HEK293 (cell line): ENCODE results near the gene USP36.
A peak's percentile ranks its signal among the peaks of the same experiment; 100 is the strongest.

Experiments
- CTCF ChIA-PET: fragments of 350-600 bp; formaldehyde crosslinking; extraction: SDS; loops from one replicate; lab custom pipeline; 2021; ENCODE audit warnings: antibody characterized with exemption; lab: Yijun Ruan, JAX
- POLR2A ChIA-PET: fragments of 300-600 bp; formaldehyde crosslinking; extraction: SDS; loops from one replicate; lab custom pipeline; 2020; ENCODE audit warnings: antibody characterized with exemption, inconsistent platforms; lab: Yijun Ruan, JAX
- H3K27ac ChIP-seq: fragments of 200-500 bp; sonication (Bioruptor generic); 2 replicates; pipeline ENCODE4 v1.5.1; 2014; ENCODE audit warnings: low read depth, low read length, control low read depth, inconsistent platforms; ENCODE audit errors: extremely low read depth
- H3K36me3 ChIP-seq, 2 experiments: fragments of 200-500 bp in 1 of 2; sonication (Bioruptor generic) in 1 of 2; 1 replicate in 1 of 2; 2 replicates in 1 of 2; pipeline ENCODE4 v1.5.1; 2014 to 2017; ENCODE audit warnings: inconsistent platforms in 2 of 2, low read length in 2 of 2; ENCODE audit not compliant: control insufficient read depth in 2 of 2, insufficient read depth in 1 of 2
- H3K4me1 ChIP-seq: fragments of 200-500 bp; sonication (Bioruptor generic); 2 replicates; pipeline ENCODE4 v1.5.1; 2014; ENCODE audit warnings: mild to moderate bottlenecking, low read length, inconsistent platforms; ENCODE audit not compliant: control insufficient read depth, insufficient read depth
- H3K4me3 ChIP-seq: 2 replicates; pipeline ENCODE4 v1.5.1; 2011; ENCODE audit warnings: low read depth, mild to moderate bottlenecking, control low read depth, low read length, moderate library complexity
- H3K9me3 ChIP-seq: fragments of 200-500 bp; sonication (Bioruptor generic); 2 replicates; pipeline ENCODE4 v1.5.1; 2014; ENCODE audit warnings: low read depth, low read length, inconsistent platforms; ENCODE audit not compliant: control insufficient read depth, insufficient read depth
- GLI4 ChIP-seq: fragments of 450-650 bp; formaldehyde crosslinking; IDR thresholded peaks from 2 replicates; pipeline ENCODE4 v1.5.1; 2016; ENCODE audit warnings: missing biosample characterization, missing genetic modification characterization
- GLIS1 ChIP-seq: fragments of 450-650 bp; formaldehyde crosslinking; IDR thresholded peaks from 2 replicates; pipeline ENCODE4 v1.5.1; 2016; ENCODE audit warnings: missing biosample characterization, missing genetic modification characterization
- GLIS2 ChIP-seq: fragments of 450-650 bp; formaldehyde crosslinking; IDR thresholded peaks from 2 replicates; pipeline ENCODE4 v1.5.1; 2016; ENCODE audit warnings: missing biosample characterization, missing genetic modification characterization
- KLF9 ChIP-seq: fragments of 450-650 bp; formaldehyde crosslinking; IDR thresholded peaks from 2 replicates; pipeline ENCODE4 v1.5.1; 2016; ENCODE audit warnings: missing biosample characterization, missing genetic modification characterization, low read depth
- MZF1 ChIP-seq: fragments of 450-650 bp; formaldehyde crosslinking; IDR thresholded peaks from 2 replicates; pipeline ENCODE4 v1.5.1; 2017; ENCODE audit warnings: missing biosample characterization, missing genetic modification characterization, borderline replicate concordance
- REPIN1 ChIP-seq: fragments of 450-650 bp; formaldehyde crosslinking; IDR thresholded peaks from 2 replicates; pipeline ENCODE4 v1.5.1; 2017; ENCODE audit warnings: missing biosample characterization, missing genetic modification characterization, low read depth
- SCRT1 ChIP-seq: fragments of 450-650 bp; formaldehyde crosslinking; IDR thresholded peaks from 2 replicates; pipeline ENCODE4 v1.5.1; 2016; ENCODE audit warnings: missing biosample characterization, missing genetic modification characterization, borderline replicate concordance
- SETDB1 ChIP-seq: IDR thresholded peaks from one replicate; pipeline ENCODE4 v1.6.1; 2017; ENCODE audit warnings: mild to moderate bottlenecking, low read length, moderate library complexity, mixed read lengths; ENCODE audit not compliant: insufficient read length
- SP2 ChIP-seq: fragments of 450-650 bp; formaldehyde crosslinking; IDR thresholded peaks from 2 replicates; pipeline ENCODE4 v1.5.1; 2016; ENCODE audit warnings: missing biosample characterization, missing genetic modification characterization
- TRIM28 ChIP-seq: IDR thresholded peaks from 2 replicates; pipeline ENCODE4 v1.6.1; 2011; ENCODE audit warnings: low read length, control low read depth, borderline replicate concordance
- YY2 ChIP-seq: fragments of 450-650 bp; formaldehyde crosslinking; IDR thresholded peaks from 2 replicates; pipeline ENCODE4 v1.5.1; 2016; ENCODE audit warnings: missing biosample characterization, missing genetic modification characterization
- ZEB2 ChIP-seq: fragments of 450-650 bp; formaldehyde crosslinking; IDR thresholded peaks from 2 replicates; pipeline ENCODE4 v1.5.1; 2016; ENCODE audit warnings: missing biosample characterization, missing genetic modification characterization
- ZFP37 ChIP-seq: fragments of 450-650 bp; formaldehyde crosslinking; IDR thresholded peaks from 2 replicates; pipeline ENCODE4 v1.5.1; 2016; ENCODE audit warnings: missing biosample characterization, missing genetic modification characterization
- ZIC2 ChIP-seq: fragments of 450-650 bp; formaldehyde crosslinking; IDR thresholded peaks from 2 replicates; pipeline ENCODE4 v1.5.1; 2016; ENCODE audit warnings: missing biosample characterization, missing genetic modification characterization
- ZNF146 ChIP-seq: fragments of 450-650 bp; formaldehyde crosslinking; IDR thresholded peaks from 2 replicates; pipeline ENCODE4 v1.5.1; 2016; ENCODE audit warnings: missing biosample characterization, missing genetic modification characterization
- ZNF184 ChIP-seq: fragments of 450-650 bp; IDR thresholded peaks from 2 replicates; pipeline ENCODE4 v1.5.1; 2018; ENCODE audit warnings: missing biosample characterization, mild to moderate bottlenecking, missing genetic modification characterization
- ZNF280D ChIP-seq: fragments of 450-650 bp; formaldehyde crosslinking; IDR thresholded peaks from 2 replicates; pipeline ENCODE4 v1.5.1; 2016; ENCODE audit warnings: missing biosample characterization, missing genetic modification characterization
- ZNF335 ChIP-seq: fragments of 450-650 bp; formaldehyde crosslinking; conservative IDR thresholded peaks from 2 replicates; pipeline ENCODE4 v1.5.1; 2016; ENCODE audit warnings: missing biosample characterization, missing genetic modification characterization
- ZNF362 ChIP-seq: fragments of 450-650 bp; formaldehyde crosslinking; IDR thresholded peaks from 2 replicates; pipeline ENCODE4 v1.5.1; 2016; ENCODE audit warnings: missing biosample characterization, missing genetic modification characterization
- ZNF366 ChIP-seq: fragments of 450-650 bp; formaldehyde crosslinking; conservative IDR thresholded peaks from 2 replicates; pipeline ENCODE4 v1.5.1; 2016; ENCODE audit warnings: missing biosample characterization, missing genetic modification characterization
- ZNF416 ChIP-seq: fragments of 450-650 bp; formaldehyde crosslinking; IDR thresholded peaks from 2 replicates; pipeline ENCODE4 v1.5.1; 2016; ENCODE audit warnings: missing biosample characterization, missing genetic modification characterization
- ZNF560 ChIP-seq: fragments of 450-650 bp; formaldehyde crosslinking; IDR thresholded peaks from 2 replicates; pipeline ENCODE4 v1.5.1; 2017; ENCODE audit warnings: missing biosample characterization, missing genetic modification characterization, borderline replicate concordance
- ZNF629 ChIP-seq: fragments of 450-650 bp; formaldehyde crosslinking; IDR thresholded peaks from 2 replicates; pipeline ENCODE4 v1.5.1; 2017; ENCODE audit warnings: missing biosample characterization, missing genetic modification characterization
- ZNF639 ChIP-seq: fragments of 450-650 bp; formaldehyde crosslinking; IDR thresholded peaks from 2 replicates; pipeline ENCODE4 v1.5.1; 2016; ENCODE audit warnings: missing biosample characterization, missing genetic modification characterization
- ZNF707 ChIP-seq: fragments of 450-650 bp; formaldehyde crosslinking; IDR thresholded peaks from 2 replicates; pipeline ENCODE4 v1.5.1; 2016; ENCODE audit warnings: missing biosample characterization, missing genetic modification characterization
- TF ChIP-seq, protein P1 (sequence below): fragments of 450-650 bp; formaldehyde crosslinking; IDR thresholded peaks from 2 replicates; pipeline ENCODE4 v1.5.1; 2017; ENCODE audit warnings: missing biosample characterization, missing genetic modification characterization
- TF ChIP-seq, protein P2 (sequence below): fragments of 450-650 bp; formaldehyde crosslinking; IDR thresholded peaks from 2 replicates; pipeline ENCODE4 v1.5.1; 2016; ENCODE audit warnings: missing biosample characterization, missing genetic modification characterization

USP36 gene

DNA sequence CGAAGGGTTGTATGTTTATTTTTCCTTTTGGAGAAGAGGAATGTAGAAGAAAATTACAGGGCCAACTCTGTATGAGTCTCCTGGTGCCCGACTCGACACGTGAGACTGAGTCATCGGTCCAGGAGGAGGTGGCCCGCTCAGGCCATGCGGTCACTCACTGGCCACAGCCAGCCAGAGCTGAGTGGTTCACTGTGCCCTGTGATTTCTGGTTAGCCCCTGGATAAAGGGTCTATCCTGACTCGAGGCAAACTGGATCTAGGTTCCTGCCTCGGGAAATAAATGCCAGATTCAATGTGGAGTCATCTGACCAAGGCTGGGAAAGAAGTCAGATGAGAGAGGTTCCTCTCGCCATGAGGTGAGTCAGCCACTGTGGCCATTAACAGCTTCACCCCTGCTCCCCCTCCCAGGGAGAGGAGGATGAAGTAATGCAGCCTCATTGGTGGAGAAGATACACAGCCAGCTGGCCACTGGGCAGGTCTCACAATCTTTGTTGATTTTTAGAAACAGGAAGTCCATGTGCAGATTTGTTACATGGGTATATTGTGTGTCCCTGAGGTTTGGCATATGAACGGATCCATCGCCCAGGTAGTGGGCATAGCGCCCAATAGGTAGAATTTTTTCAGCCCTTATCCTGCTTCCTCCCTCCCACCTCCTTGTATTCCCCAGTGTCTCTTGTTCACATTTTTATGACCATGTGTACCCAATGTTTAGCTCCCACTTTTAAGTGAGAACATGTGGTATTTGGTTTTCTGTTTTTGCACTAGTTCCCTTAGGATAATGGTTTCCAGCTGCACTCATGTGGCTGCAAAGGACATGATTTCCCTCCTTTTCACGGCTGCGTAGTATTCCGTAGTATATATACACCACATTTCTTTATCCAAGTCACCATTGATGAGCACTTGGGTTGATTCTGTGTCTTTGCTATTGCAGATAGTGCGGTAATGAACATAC is 21.7 kb upstream of the USP36 start:
- Histone ChIP-seq H3K4me1 (peaks cover 2% of the 10 kb centered on the region; the same call in 1 of the 2 replicates), H3K9me3 (no peaks in the 10 kb centered on the region), H3K27ac (peak overlapping the region; percentile 10; the same call in 1 of the 2 replicates), H3K4me3 (no peak overlapping the region), H3K36me3 (no peaks in the 10 kb centered on the region)
- POLR2A ChIA-PET, result interaction anchor here (0.5 kb wide), 1 partner anchor 100 kb away, joined by 4 read pairs; no protein-coding TSS in a partner anchor
- CTCF ChIA-PET, result interaction anchor here (1.9 to 2.6 kb wide), 2 partner anchors 9 to 109 kb away, joined by 5 to 21 read pairs; no protein-coding TSS in a partner anchor
- TF ChIP-seq ZNF707 (no peak), TRIM28 (peak; percentile 69; the same call in 1 of the 2 replicates), REPIN1 (tag by site-specific recombination) (no peak), SETDB1 (peak; percentile 78), ZNF362 (tag by site-specific recombination) (no peak), SCRT1 (tag by site-specific recombination) (no peak), KLF9 (tag by site-specific recombination) (0 out of 2 replicates have a peak, but pooled peaks have one; percentile 7), YY2 (tag by site-specific recombination) (0 out of 2 replicates have a peak, but pooled peaks have one; percentile 28), SP2 (tag by site-specific recombination) (0 out of 2 replicates have a peak, but pooled peaks have one; percentile 26), ZNF629 (tag by site-specific recombination) (peak; percentile 67; the same call in 1 of the 2 replicates), ZFP37 (tag by site-specific recombination) (peak; percentile 76), GLIS1 (peak; percentile 68), ZNF639 (tag by site-specific recombination) (peak; percentile 28; the same call in 1 of the 2 replicates), ZNF416 (tag by site-specific recombination) (no peak), ZNF560 (no peak), ZNF184 (tag by site-specific recombination) (peak; percentile 65; the same call in 1 of the 2 replicates), ZEB2 (0 out of 2 replicates have a peak, but pooled peaks have one; percentile 28), MZF1 (no peak), ZNF280D (peak; percentile 93; the same call in 1 of the 2 replicates), ZNF366 (peak; percentile 76), ZNF335 (0 out of 2 replicates have a peak, but pooled peaks have one; percentile 40), ZIC2 (tag by site-specific recombination) (peak; percentile 31; the same call in 1 of the 2 replicates), ZNF146 (tag by site-specific recombination) (peak; percentile 100), GLI4 (tag by site-specific recombination) (0 out of 2 replicates have a peak, but pooled peaks have one; percentile 20), GLIS2 (tag by site-specific recombination) (peak; percentile 52; the same call in 1 of the 2 replicates)
- TF ChIP-seq, protein P1, sequence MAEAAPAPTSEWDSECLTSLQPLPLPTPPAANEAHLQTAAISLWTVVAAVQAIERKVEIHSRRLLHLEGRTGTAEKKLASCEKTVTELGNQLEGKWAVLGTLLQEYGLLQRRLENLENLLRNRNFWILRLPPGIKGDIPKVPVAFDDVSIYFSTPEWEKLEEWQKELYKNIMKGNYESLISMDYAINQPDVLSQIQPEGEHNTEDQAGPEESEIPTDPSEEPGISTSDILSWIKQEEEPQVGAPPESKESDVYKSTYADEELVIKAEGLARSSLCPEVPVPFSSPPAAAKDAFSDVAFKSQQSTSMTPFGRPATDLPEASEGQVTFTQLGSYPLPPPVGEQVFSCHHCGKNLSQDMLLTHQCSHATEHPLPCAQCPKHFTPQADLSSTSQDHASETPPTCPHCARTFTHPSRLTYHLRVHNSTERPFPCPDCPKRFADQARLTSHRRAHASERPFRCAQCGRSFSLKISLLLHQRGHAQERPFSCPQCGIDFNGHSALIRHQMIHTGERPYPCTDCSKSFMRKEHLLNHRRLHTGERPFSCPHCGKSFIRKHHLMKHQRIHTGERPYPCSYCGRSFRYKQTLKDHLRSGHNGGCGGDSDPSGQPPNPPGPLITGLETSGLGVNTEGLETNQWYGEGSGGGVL (tag by site-specific recombination), result peak; percentile 62; the same call in 1 of the 2 replicates
- TF ChIP-seq, protein P2, sequence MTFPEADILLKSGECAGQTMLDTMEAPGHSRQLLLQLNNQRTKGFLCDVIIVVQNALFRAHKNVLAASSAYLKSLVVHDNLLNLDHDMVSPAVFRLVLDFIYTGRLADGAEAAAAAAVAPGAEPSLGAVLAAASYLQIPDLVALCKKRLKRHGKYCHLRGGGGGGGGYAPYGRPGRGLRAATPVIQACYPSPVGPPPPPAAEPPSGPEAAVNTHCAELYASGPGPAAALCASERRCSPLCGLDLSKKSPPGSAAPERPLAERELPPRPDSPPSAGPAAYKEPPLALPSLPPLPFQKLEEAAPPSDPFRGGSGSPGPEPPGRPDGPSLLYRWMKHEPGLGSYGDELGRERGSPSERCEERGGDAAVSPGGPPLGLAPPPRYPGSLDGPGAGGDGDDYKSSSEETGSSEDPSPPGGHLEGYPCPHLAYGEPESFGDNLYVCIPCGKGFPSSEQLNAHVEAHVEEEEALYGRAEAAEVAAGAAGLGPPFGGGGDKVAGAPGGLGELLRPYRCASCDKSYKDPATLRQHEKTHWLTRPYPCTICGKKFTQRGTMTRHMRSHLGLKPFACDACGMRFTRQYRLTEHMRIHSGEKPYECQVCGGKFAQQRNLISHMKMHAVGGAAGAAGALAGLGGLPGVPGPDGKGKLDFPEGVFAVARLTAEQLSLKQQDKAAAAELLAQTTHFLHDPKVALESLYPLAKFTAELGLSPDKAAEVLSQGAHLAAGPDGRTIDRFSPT (tag by site-specific recombination), result peak; percentile 59; the same call in 1 of the 2 replicates
